ENCODE data around the gene BCL11A. TPM values are rescaled to one million over a fixed set of nuclear protein-coding genes. Genes with fewer than 3 reads are reported as not detected.

Gene BCL11A
- polyA plus RNA-seq, 3 donors, result 14.4 to 16.1 (median 15.1) TPM

- no peak for DNase-seq
These were observed 24.2 kb downstream of the BCL11A start for GRCh38 chr2:60529136-60529784.

GRCh38 chr2:60528281-60529020 lies 25.0 kb downstream of the BCL11A start:
- no peak for DNase-seq

GRCh38 chr2:60527762-60528161 lies 25.7 kb downstream of the BCL11A start:
- DNase-seq, result no peak

GRCh38 chr2:60526623-60527022 lies 26.8 kb downstream of the BCL11A start:
- DNase-seq, result no peak

GRCh38 chr2:60525899-60526298 lies 27.6 kb downstream of the BCL11A start:
- DNase-seq, result no peak

- no peak for DNase-seq
These were observed 28.6 kb downstream of the BCL11A start for GRCh38 chr2:60524874-60525273.

- DNase-seq, result no peak
These were observed 29.5 kb downstream of the BCL11A start for GRCh38 chr2:60523963-60524362.

GRCh38 chr2:60522462-60522861 lies 31.0 kb downstream of the BCL11A start:
- no peak for DNase-seq

GRCh38 chr2:60521626-60522025 lies 31.8 kb downstream of the BCL11A start:
- no peak for DNase-seq

GRCh38 chr2:60520917-60521539 lies 32.4 kb downstream of the BCL11A start:
- DNase-seq, result no peak

- no peak for DNase-seq
These were observed 33.1 kb downstream of the BCL11A start for GRCh38 chr2:60520151-60520876.

GRCh38 chr2:60519231-60519863 lies 34.1 kb downstream of the BCL11A start:
- DNase-seq, result no peak

GRCh38 chr2:60518567-60518966 lies 34.9 kb downstream of the BCL11A start:
- no peak for DNase-seq

- DNase-seq, result no peak
These were observed 36.0 kb downstream of the BCL11A start for GRCh38 chr2:60517446-60517845.

GRCh38 chr2:60516826-60517225 lies 36.6 kb downstream of the BCL11A start:
- no peak for DNase-seq

GRCh38 chr2:60516383-60516811 lies 37.1 kb downstream of the BCL11A start:
- DNase-seq, result no peak

- DNase-seq, result no peak
These were observed 37.7 kb downstream of the BCL11A start for GRCh38 chr2:60515721-60516226.

GRCh38 chr2:60513996-60514395 lies 39.5 kb downstream of the BCL11A start:
- DNase-seq, result no peak

- no peak for DNase-seq
These were observed 40.3 kb downstream of the BCL11A start for GRCh38 chr2:60513191-60513590.

- no peak for DNase-seq
These were observed 40.8 kb downstream of the BCL11A start for GRCh38 chr2:60512641-60513040.

GRCh38 chr2:60512062-60512622 lies 41.3 kb downstream of the BCL11A start:
- DNase-seq, result no peak

Measured in renal pelvis (tissue), 4 donors.